Heart left ventricle (tissue), 16 donors: Measurements from ENCODE around the gene SFT2D1. TPM values are rescaled to one million over a fixed set of nuclear protein-coding genes. Genes with fewer than 3 reads are reported as not detected.
A peak's percentile ranks its signal among the peaks of the same experiment; 100 is the strongest.

Experiments used
- ATAC-seq, 4 donors: fragments of 200-7000 bp; cut with Tn5 transposase; one replicate each; pipeline ENCODE4 v1.9.1; 2020 to 2022; ENCODE audit warnings: moderate library complexity in 4 of 4, mild to moderate bottlenecking in 3 of 4, moderate number of reproducible peaks in 1 of 4
- DNase-seq, 5 donors: peaks; one replicate each; pipeline ENCODE4 v3.0.0-alpha.2; 2020
- H3K27ac ChIP-seq, 12 donors: fragments of 200-600 bp; sonication (generic) in 4 of 12; one replicate each; pipeline versions ENCODE4 v1.5.0 to v1.8.0; 2016 to 2022; ENCODE audit warnings: mild to moderate bottlenecking in 2 of 12
- H3K27me3 ChIP-seq, 9 donors: fragments of 200-600 bp; sonication (generic) in 2 of 9; one replicate each; pipeline versions ENCODE4 v1.5.1 to v1.8.0; 2016 to 2022; ENCODE audit warnings: mild to moderate bottlenecking in 3 of 9
- H3K36me3 ChIP-seq, 9 donors: fragments of 200-600 bp; sonication (generic) in 2 of 9; one replicate each; pipeline versions ENCODE4 v1.5.0 to v1.8.0; 2018 to 2022; ENCODE audit warnings: mild to moderate bottlenecking in 2 of 9
- H3K4me1 ChIP-seq, 12 donors: fragments of 200-600 bp; sonication (generic) in 4 of 12; one replicate each; pipeline versions ENCODE4 v1.5.0 to v1.8.0; 2016 to 2022; ENCODE audit warnings: mild to moderate bottlenecking in 3 of 12
- H3K4me3 ChIP-seq, 12 donors: fragments of 200-600 bp; sonication (generic) in 4 of 12; one replicate each; pipeline versions ENCODE4 v1.5.0 to v1.8.0; 2017 to 2022; ENCODE audit warnings: mild to moderate bottlenecking in 9 of 12, moderate library complexity in 4 of 12
- H3K9me3 ChIP-seq, 12 donors: fragments of 200-600 bp; sonication (generic) in 4 of 12; one replicate each; pipeline versions ENCODE4 v1.5.0 to v1.8.0; 2016 to 2022; ENCODE audit warnings: mild to moderate bottlenecking in 1 of 12
- POLR2A ChIP-seq, 2 donors: fragments of 450-650 bp; IDR thresholded peaks; one replicate each; pipeline ENCODE4 v1.6.1; 2017; ENCODE audit warnings: antibody characterized with exemption in 2 of 2, mild to moderate bottlenecking in 2 of 2, moderate library complexity in 2 of 2
- WGBS, 4 donors: extraction: QIAGEN DNeasy Blood & Tissue Kit in 2 of 4; methylation state at CpG; one replicate each; pipeline versions ENCODE4 v1.1.5 to v1.1.7; 2013 to 2018; 5-methylcytosine and 5-hydroxymethylcytosine counted together
- intact Hi-C, 10 donors: fragments of 100-400 bp; cut with DNase I; formaldehyde crosslinking; loops; one replicate each; pipeline versions ENCODE4 v1.11.1 to v1.14.2; 2022
- polyA plus RNA-seq, 2 donors: library from polyadenylated mRNA; stranded (reverse); fragments of 200-250 nt; gene quantifications; one replicate each; pipeline ENCODE4 v1.2.3, GENCODE V29; 2013
- total RNA-seq, 9 donors: library from RNA; depleted of rRNA in 2 of 9; stranded (reverse); fragments of >200 nt in 2 of 9; fragmentation: NEBNext Ultra II Directional in 3 of 9; extraction: Animal tissue kit (Norgen Biotek cat#: 25700) in 3 of 9; gene quantifications; one replicate each; pipeline versions ENCODE4 v1.1.0 to v1.2.4, GENCODE V29; 2016 to 2023
- TF ChIP-seq, protein P1 (sequence below), 12 donors: fragments of 200-600 bp; sonication (generic) in 4 of 12; IDR thresholded peaks; one replicate each; pipeline versions ENCODE4 v1.5.0 to v1.8.0; 2018 to 2022; ENCODE audit warnings: antibody characterized with exemption in 12 of 12, mild to moderate bottlenecking in 5 of 12
- donor health status: ischemic (EF 13 %, LVEDD 7.1; RV severe dilation, severe dysfunction).
- donor health status: healthy with polysubstance abuse.
- donor health status: DM: no; HTN: yes; CAD: no.
- donor health status: DM: no; HTN: no; CAD: no.
- donor health status: ischemic (EF 25% LVEDD 6.9; RV normal size, moderate dysfunction).
- donor health status: ischemic (EF 25% LVEDD 5.7; RV mildly dilated, moderate dysfunction).
- donor health status: healthy.
- donor health status: DM: yes; HTN: yes; CAD: no.
- donor health status: ischemic (EF 35%, LVEDD 5.7; RV mildly dilated, moderate dysfunction).
- donor health status: nonischemic (EF 11% LVEDD 7.7; RV severe dilation, severe dysfunction).
- donor health status: DM: yes; HTN: yes; CAD: no.
- donor health status: PGD.
- donor health status: ischemic (EF 29% LVEDD 5.4; RV normal size, mild dysfunction).
- donor health status: nonischemic (EF 23%, LVEDD 6.1; RV moderate dilation, normal function).

SFT2D1 gene
- total and polyA plus RNA-seq, 11 donors = 16.8 to 41.5 (median 22.2) TPM

DNA sequence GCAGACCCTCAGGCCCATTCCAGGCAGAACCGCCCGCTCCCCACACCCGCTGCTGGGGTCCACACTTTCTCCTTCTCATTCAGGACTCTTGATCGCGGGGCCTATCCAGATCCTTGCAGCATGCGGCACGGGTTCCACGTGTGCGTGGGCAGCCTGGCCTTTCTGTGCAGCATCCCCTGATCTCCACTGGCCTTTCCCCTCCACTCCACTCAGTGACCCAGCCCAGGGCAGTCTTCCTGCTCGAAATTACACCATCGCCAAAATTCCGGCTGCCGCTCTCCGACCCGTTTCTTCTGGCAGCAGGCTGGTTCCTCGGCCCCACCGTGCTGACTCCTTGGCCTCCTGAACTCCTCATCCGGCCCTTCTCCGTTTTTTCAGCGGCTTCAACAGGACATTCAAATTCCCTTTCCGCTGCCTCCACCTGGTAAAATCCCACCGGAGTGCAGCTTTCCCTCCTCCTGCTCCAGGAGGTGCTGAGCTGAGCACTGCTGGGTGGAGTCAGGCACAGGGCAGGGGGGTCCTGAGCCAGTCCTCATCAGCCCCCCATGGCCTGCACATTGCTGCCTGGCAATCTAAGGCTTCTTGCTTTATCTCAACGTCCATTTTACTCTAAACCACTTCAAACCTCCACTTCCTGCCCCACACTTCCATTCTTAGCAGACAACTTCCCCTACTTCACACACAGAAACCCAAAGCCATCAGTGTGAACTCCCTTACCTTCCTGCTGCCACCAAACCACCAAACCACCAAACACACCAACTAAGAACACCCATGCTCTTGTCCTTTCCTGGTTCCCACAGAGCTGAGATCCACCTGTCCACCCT, 9.0 kb downstream of the SFT2D1 start:
- Histone ChIP-seq H3K27me3 (no peaks in the 10 kb centered on the region), H3K36me3 (peaks cover 0 to 49% (median 36%) of the 10 kb centered on the region in 9 donors), H3K9me3 (no peaks in the 10 kb centered on the region), H3K27ac (peak overlapping the region in 1 of 12 donors; percentile 24), H3K4me3 (no peak overlapping the region), H3K4me1 (peaks cover 0 to 57% (median 23%) of the 10 kb centered on the region in 12 donors)
- TF ChIP-seq, protein P1, sequence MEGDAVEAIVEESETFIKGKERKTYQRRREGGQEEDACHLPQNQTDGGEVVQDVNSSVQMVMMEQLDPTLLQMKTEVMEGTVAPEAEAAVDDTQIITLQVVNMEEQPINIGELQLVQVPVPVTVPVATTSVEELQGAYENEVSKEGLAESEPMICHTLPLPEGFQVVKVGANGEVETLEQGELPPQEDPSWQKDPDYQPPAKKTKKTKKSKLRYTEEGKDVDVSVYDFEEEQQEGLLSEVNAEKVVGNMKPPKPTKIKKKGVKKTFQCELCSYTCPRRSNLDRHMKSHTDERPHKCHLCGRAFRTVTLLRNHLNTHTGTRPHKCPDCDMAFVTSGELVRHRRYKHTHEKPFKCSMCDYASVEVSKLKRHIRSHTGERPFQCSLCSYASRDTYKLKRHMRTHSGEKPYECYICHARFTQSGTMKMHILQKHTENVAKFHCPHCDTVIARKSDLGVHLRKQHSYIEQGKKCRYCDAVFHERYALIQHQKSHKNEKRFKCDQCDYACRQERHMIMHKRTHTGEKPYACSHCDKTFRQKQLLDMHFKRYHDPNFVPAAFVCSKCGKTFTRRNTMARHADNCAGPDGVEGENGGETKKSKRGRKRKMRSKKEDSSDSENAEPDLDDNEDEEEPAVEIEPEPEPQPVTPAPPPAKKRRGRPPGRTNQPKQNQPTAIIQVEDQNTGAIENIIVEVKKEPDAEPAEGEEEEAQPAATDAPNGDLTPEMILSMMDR (IDR thresholded peaks at IDR 0.05) = no peak
- no peak for TF ChIP-seq POLR2A (IDR thresholded peaks at IDR 0.05)
- WGBS, 4 donors = 84 to 89% (median 87%) methylated on average over 23 of the region's 23 CpGs
- intact Hi-C loops = loop anchor here in 1 of 10 donors (5.0 kb wide), 1 partner anchor 64 kb away; no protein-coding TSS in a partner anchor
- DNase-seq (no peak), ATAC-seq (peak in 1 of 4 donors; percentile 10)

DNA sequence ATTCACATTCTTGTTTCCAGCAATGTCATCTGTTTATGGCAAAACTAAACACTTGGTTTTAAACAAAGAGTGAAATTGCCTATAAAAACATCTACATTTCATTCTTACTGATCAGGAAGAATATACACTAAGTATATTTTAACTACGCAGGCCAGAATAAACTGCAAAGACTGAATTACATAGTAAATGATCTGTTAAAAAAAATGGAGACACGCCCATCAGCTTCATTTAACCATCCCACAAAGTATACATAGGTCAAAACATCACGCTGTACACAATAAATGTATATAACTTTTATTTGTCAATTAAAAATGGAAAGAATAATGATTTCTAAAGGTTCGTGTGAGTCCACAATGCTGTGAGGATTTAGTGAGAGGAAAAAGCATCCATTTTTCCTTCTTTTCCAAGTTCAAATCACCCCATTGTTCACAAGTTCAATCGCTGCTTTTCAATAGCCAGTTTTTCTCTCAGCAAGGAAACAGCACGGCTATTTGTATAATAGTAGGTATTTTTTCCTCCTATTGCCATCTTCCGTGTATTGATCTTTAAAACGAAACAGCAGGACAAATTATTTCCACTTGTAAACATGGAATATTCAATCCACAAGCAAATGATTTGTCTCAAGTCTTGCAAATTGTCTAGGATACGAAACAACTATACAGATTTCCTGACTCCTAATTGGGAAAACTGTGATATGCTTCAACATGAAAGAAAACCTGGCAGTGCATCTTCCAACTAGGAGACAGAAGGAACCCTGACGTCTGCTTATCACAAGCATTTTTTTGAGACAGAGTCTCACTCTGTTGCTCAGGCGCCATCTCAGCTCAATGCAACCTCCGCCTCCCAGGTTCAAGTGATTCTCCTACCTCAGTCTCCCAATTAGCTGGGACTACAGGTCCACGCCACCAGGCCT, 10.6 kb downstream of the SFT2D1 start:
- WGBS, 4 donors = 76 to 84% (median 81%) methylated on average over 13 of the region's 13 CpGs
- DNase-seq = no peak
- Histone ChIP-seq H3K4me1 (peaks cover 0 to 48% (median 17%) of the 10 kb centered on the region in 12 donors), H3K36me3 (peaks cover 0 to 53% (median 43%) of the 10 kb centered on the region in 9 donors), H3K4me3 (no peak overlapping the region), H3K9me3 (no peaks in the 10 kb centered on the region), H3K27ac (no peak overlapping the region), H3K27me3 (no peaks in the 10 kb centered on the region)
- intact Hi-C loops = loop anchor here in 1 of 10 donors (5.0 kb wide), 1 partner anchor 66 kb away; no protein-coding TSS in a partner anchor
- TF ChIP-seq, protein P1 (IDR thresholded peaks at IDR 0.05) = no peak
- no peak for TF ChIP-seq POLR2A (IDR thresholded peaks at IDR 0.05)
- no peak for ATAC-seq

DNA sequence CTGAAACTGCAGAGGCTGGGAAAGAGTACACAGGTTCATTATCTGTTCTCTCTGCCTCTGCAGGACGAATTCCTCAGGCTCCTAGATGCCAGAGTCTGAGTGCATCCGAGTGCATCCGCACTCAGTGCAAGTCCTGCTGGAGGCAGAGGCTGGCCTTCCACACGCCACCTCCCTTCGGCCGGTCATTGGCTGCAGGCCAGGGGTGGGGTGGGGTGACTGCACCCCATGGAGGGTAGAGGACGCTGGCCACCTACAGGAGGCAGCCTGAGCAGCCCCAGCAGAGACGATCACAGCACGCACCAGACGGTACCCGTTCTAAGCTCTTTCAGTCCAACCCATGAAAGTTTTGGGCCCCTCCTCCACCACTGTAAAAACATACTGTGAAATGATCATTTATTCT, 11.7 kb downstream of the SFT2D1 start:
- DNase-seq = peak; percentile 61 to 77 (median 73)
- Histone ChIP-seq H3K9me3 (no peaks in the 10 kb centered on the region), H3K36me3 (peaks cover 0 to 53% (median 43%) of the 10 kb centered on the region in 9 donors), H3K27me3 (no peaks in the 10 kb centered on the region), H3K27ac (no peak overlapping the region), H3K4me3 (no peak overlapping the region), H3K4me1 (peaks cover 0 to 39% (median 18%) of the 10 kb centered on the region in 12 donors)
- peak; percentile 67 to 94 (median 88) for ATAC-seq
- 5 to 18% (median 12%) methylated on average over 11 of the region's 11 CpGs for WGBS, 4 donors
- TF ChIP-seq, protein P1 (IDR thresholded peaks at IDR 0.05) = peak in 7 of 12 donors; percentile 8 to 51 (median 30)
- no peak for TF ChIP-seq POLR2A (IDR thresholded peaks at IDR 0.05)
- intact Hi-C loops = loop anchor here in 1 of 10 donors (5.0 kb wide), 1 partner anchor 67 kb away; no protein-coding TSS in a partner anchor
